Gastrocnemius medialis (tissue), 4 donors: ENCODE results near the gene SENP3. TPM values are rescaled to one million over a fixed set of nuclear protein-coding genes. Genes with fewer than 3 reads are reported as not detected.
A peak's percentile ranks its signal among the peaks of the same experiment; 100 is the strongest.

Experiments used
- ATAC-seq, 2 donors: fragments of 150-250 bp; one replicate each; pipeline ENCODE4 v1.9.1; 2016
- DNase-seq, 2 donors: peaks; one replicate each; pipeline ENCODE4 v3.0.0-alpha.2; 2019
- H3K27ac ChIP-seq, 4 donors: fragments of 200-600 bp; sonication (generic); 1 replicate in 1 of 4; 2 replicates in 3 of 4; pipeline ENCODE4 v1.5.1; 2016 to 2018; ENCODE audit warnings: mild to moderate bottlenecking in 2 of 4, moderate library complexity in 1 of 4
- H3K27me3 ChIP-seq, 3 donors: fragments of 200-600 bp; sonication (generic) in 2 of 3; 1 replicate in 1 of 3; 2 replicates in 2 of 3; pipeline versions ENCODE4 v1.5.1 to v1.6.0; 2016 to 2019; ENCODE audit warnings: mild to moderate bottlenecking in 1 of 3, moderate library complexity in 1 of 3
- H3K36me3 ChIP-seq, 2 donors: fragments of 200-600 bp; sonication (generic) in 1 of 2; one replicate each; pipeline ENCODE4 v1.5.1; 2017 to 2018
- H3K4me1 ChIP-seq, 2 donors: fragments of 200-600 bp; sonication (generic) in 1 of 2; one replicate each; pipeline ENCODE4 v1.5.1; 2016 to 2017; ENCODE audit warnings: mild to moderate bottlenecking in 2 of 2
- H3K4me3 ChIP-seq, 4 donors: fragments of 200-600 bp; sonication (generic) in 3 of 4; 1 replicate in 1 of 4; 2 replicates in 3 of 4; pipeline ENCODE4 v1.5.1; 2016 to 2019; ENCODE audit warnings: mild to moderate bottlenecking in 2 of 4
- H3K9me3 ChIP-seq, 3 donors: fragments of 200-600 bp; sonication (generic) in 2 of 3; 1 replicate in 1 of 3; 2 replicates in 2 of 3; pipeline ENCODE4 v1.5.1; 2016 to 2019
- CTCF ChIP-seq, 5 experiments: fragments of 450-650 bp in 3 of 5; fragments of 200-600 bp in 2 of 5; sonication (generic) in 2 of 5; IDR thresholded peaks in 4 of 5; conservative IDR thresholded peaks in 1 of 5; 1 replicate in 4 of 5; 2 replicates in 1 of 5; pipeline ENCODE4 v1.5.1; 2016 to 2019; ENCODE audit warnings: antibody characterized with exemption in 5 of 5, mild to moderate bottlenecking in 3 of 5, moderate library complexity in 3 of 5
- POLR2A ChIP-seq, 2 donors: fragments of 450-650 bp; IDR thresholded peaks; one replicate each; pipeline ENCODE4 v1.6.1; 2017; ENCODE audit warnings: antibody characterized with exemption in 2 of 2, mild to moderate bottlenecking in 2 of 2, moderate library complexity in 2 of 2
- in situ Hi-C, 4 donors: fragments of 200-750 bp; cut with MboI; loops; one replicate each; pipeline versions ENCODE4 v1.15.0 to v1.8.0; 2017; ENCODE audit warnings: low sequenced_read_pairs in 4 of 4
- intact Hi-C: fragments of 100-400 bp; cut with DNase I; formaldehyde crosslinking; loops from one replicate; pipeline ENCODE4 v1.15.1; 2023; ENCODE audit warnings: low total_unique reads
- total RNA-seq, 4 donors: library from RNA; depleted of rRNA; stranded (reverse); fragments of >200 nt; gene quantifications; one replicate each; pipeline versions ENCODE4 v1.1.0 to v1.2.3, GENCODE V29; 2016

Gene SENP3
- total RNA-seq, 4 donors from 2014 or later: 63.6 to 71.5 (median 68.8) TPM

GRCh38 chr17:7557147-7557764 is 4.5 kb upstream of the SENP3 start:
- Histone ChIP-seq H3K27ac (peak overlapping the region; percentile 93 to 96 (median 96)), H3K36me3 (no peaks in the 10 kb centered on the region), H3K4me3 (peak overlapping the region in 2 of 4 donors; percentile 49 to 95), H3K27me3 (no peaks in the 10 kb centered on the region), H3K9me3 (no peaks in the 10 kb centered on the region), H3K4me1 (peaks cover 35 to 39% of the 10 kb centered on the region in 2 donors)
- DNase-seq (no peak), ATAC-seq (no peak)
- TF ChIP-seq POLR2A (IDR thresholded peaks at IDR 0.05) (no peak), CTCF (IDR thresholded peaks at IDR 0.05 in 4 of 5, conservative IDR thresholded peaks at IDR 0.05 in 1 of 5) (no peak)
- in situ Hi-C loops (loop anchor here in 1 of 4 donors (10.0 to 25.0 kb wide), 2 partner anchors 52 to 120 kb away; partner anchors contain the start of genes CHRNB1, FGF11, SPEM2 and SPEM3), intact Hi-C loops (no loop called here)

GRCh38 chr17:7557775-7558543 is 3.8 kb upstream of the SENP3 start:
- Histone ChIP-seq H3K36me3 (peaks cover 0 to 1% of the 10 kb centered on the region in 2 donors), H3K9me3 (no peaks in the 10 kb centered on the region), H3K27me3 (no peaks in the 10 kb centered on the region), H3K4me3 (peak overlapping the region; percentile 46 to 95 (median 48)), H3K27ac (peak overlapping the region; percentile 93 to 96 (median 96)), H3K4me1 (peaks cover 42 to 46% of the 10 kb centered on the region in 2 donors)
- DNase-seq: peak; percentile 70 to 80
- ATAC-seq: peak; percentile 38 to 46
- TF ChIP-seq CTCF (IDR thresholded peaks at IDR 0.05 in 4 of 5, conservative IDR thresholded peaks at IDR 0.05 in 1 of 5): no peak
- peak; percentile 36 to 49 for TF ChIP-seq POLR2A (IDR thresholded peaks at IDR 0.05)
- intact Hi-C loops: no loop called here
- in situ Hi-C loops: loop anchor here in 1 of 4 donors (10.0 to 25.0 kb wide), 2 partner anchors 53 to 121 kb away; partner anchors contain the start of genes CHRNB1, FGF11, SPEM2 and SPEM3

- no peak for ATAC-seq
- intact Hi-C loops (no loop called here), in situ Hi-C loops (loop anchor here in 1 of 4 donors (10.0 to 25.0 kb wide), 2 partner anchors 54 to 121 kb away; partner anchors contain the start of genes CHRNB1, FGF11, SPEM2 and SPEM3)
- Histone ChIP-seq H3K4me3 (peak within 1 kb of the TSS; percentile 46 to 95 (median 48)), H3K9me3 (no peaks in the 10 kb centered on the region), H3K4me1 (peaks cover 44 to 54% of the 10 kb centered on the region in 2 donors), H3K27me3 (no peaks in the 10 kb centered on the region), H3K27ac (peak within 1 kb of the TSS; percentile 93 to 96 (median 96)), H3K36me3 (peaks cover 0 to 9% of the 10 kb centered on the region in 2 donors)
- no peak for DNase-seq
- TF ChIP-seq CTCF (IDR thresholded peaks at IDR 0.05 in 4 of 5, conservative IDR thresholded peaks at IDR 0.05 in 1 of 5) (no peak), POLR2A (IDR thresholded peaks at IDR 0.05) (no peak)
These were observed 3.0 kb upstream of the SENP3 start, which contains the start of gene TNFSF13 for GRCh38 chr17:7558544-7559319. TNFSF13 (plus strand) TSS chr17:7558750; CDS start chr17:7559040, 290 bp downstream.
